GM18909 (cell line): ENCODE measurements around the gene AATF.

Experiments
- ATAC-seq: cut with Tn5 transposase; IDR thresholded peaks from one replicate; pipeline ENCODE4 v1.9.1; 2021; ENCODE audit warnings: mild to moderate bottlenecking; ENCODE audit not compliant: unreplicated experiment, poor library complexity

The AATF gene

DNA sequence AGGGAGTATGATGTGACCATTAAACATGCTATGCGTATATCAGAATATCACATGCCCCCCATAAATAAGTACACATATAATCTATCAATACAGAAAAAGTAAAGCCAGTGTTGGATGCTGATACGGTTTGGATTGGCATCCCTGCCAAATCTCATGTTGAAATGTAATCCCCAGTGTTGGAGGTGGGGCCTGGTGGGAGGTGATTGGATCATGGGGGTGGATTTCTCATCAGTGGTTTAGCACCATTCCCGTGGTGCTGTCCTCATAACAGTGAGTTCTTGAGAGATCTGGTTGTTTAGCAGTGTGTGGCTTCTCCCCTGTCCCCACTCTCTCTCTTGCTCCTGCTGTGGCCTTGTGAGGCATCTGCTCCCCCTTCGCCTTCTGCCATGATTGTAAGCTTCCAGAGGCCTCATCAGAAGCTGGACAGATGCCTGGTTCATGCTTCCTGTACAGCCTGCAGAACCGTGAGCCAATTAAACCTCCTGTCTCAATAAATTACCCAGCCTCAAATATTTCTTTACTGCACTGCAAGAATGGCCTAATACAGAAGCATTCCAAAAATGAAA, 88.9 kb downstream of the AATF start:
- no peak for ATAC-seq

GRCh38 chr17:37039269-37039668, 90.5 kb downstream of the AATF start:
- no peak for ATAC-seq

DNA sequence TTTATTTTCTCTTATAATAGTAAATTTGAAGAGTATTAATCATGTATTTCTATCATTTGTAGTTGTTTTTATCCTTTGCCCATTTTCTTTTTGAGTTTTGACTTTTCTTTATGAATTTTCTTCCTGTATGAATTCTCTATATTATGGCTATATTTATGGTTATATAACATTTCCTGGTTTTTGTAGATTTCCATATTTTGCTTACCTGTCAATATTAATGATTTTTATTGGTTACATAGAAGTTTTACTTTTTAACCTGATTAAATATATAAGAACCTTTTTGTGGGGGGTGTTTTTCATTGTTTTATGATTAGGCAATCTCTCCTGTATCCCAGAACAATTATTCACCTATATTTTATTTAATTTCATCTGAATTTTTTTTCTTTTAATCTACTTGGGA, 93.2 kb downstream of the AATF start:
- ATAC-seq, result no peak

DNA sequence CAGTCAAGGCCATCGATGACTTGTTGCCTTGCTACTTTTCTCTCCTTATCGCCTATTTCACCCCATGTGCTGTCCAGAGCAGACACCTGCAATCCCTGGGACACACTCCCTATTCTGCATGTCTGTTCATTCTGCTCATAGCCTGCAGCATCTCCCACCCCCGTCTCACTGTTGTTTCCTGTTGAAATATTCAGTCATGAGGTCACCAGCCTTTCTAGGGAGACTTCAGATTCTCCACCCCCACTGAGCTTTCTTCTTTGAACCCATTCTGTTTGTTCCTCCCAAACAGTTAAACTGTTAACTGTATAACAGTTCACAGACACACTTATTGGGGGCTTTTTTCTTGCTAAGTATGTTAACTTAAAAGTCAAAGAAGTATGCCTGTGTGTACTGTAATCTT, 94.4 kb downstream of the AATF start:
- no peak for ATAC-seq

DNA sequence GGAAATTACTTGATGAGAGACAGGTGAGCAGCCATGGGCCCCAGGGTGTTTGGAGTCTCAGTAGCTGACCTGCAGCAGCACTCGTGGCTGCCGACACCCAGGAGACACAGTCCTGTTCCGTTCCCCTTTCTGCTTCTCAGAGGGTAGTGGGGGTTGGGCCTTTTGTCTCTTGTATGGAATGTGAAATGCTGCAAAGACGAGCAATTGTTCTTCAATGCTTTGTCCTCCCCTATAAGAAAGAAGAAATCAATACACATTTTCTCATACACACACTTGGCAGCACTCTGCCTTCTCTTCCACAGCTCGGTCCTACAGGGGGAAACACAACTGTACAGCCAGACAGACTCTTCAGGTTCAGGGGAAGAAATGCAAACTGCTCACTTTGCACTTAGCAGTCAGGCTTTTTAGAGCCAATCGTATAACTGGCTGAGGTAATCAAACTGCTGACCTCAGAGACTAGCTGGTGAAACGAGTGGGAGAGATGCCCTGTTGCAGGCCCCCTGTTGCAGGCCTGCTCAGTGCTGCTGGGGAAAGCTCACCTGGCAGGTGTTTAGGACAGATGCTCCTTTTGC, 96.7 kb downstream of the AATF start:
- no peak for ATAC-seq

- no peak for ATAC-seq
Observed at GRCh38 chr17:37047631-37048104, 98.9 kb downstream of the AATF start.

- ATAC-seq, result no peak
Observed at GRCh38 chr17:37048811-37049210, 100.1 kb downstream of the AATF start.

- ATAC-seq, result no peak
Observed at GRCh38 chr17:37050920-37051319, 102.2 kb downstream of the AATF start.

GRCh38 chr17:37051381-37051780, 102.6 kb downstream of the AATF start:
- no peak for ATAC-seq

GRCh38 chr17:37051833-37052232, 103.1 kb downstream of the AATF start:
- ATAC-seq, result no peak

DNA sequence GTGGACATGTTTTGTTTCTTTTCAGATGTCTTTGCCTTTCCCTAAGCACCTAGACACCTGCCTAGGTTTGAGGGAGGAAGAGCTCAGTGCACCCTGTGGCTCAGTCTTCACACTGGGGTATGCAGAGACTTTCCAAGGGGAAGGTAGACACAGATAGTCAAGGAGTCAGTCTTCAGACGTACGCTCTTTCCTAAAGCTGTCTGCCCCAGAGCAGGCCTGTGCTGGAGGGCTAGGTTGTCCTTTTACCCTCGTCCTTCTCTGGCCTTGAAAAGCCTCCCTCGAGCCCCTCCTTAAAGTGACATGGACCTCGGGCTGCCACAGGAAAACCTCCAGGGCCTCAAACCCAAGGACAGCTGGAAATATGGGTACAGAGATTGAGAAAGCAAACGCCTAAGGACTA, 103.7 kb downstream of the AATF start:
- no peak for ATAC-seq

- ATAC-seq, result no peak
Observed at GRCh38 chr17:37054894-37055293, 106.1 kb downstream of the AATF start.

DNA sequence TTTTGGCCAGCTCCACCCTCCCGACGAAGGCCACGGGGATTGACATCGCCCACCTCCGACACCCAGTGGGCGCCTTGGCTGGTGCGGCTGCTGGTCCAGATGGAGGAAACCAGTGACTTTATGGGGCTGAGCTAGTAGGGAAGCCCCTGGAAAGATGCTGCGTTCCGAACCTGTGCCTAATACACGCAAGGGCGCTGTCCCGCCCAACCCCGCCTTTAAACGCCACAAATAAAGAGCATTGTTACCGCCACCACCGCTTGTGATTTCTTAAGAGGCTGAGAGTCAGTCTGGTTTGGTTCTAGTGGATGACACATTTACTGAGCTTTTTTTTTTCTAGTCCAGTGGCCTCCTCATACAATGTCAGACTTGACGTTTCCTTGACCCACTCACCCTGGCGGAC, 107.9 kb downstream of the AATF start:
- ATAC-seq, result no peak

GRCh38 chr17:37059493-37059892, 110.7 kb downstream of the AATF start:
- no peak for ATAC-seq

GRCh38 chr17:37060094-37060493, 111.3 kb downstream of the AATF start:
- no peak for ATAC-seq

- ATAC-seq, result no peak
Observed at GRCh38 chr17:37060928-37061327, 112.2 kb downstream of the AATF start.

DNA sequence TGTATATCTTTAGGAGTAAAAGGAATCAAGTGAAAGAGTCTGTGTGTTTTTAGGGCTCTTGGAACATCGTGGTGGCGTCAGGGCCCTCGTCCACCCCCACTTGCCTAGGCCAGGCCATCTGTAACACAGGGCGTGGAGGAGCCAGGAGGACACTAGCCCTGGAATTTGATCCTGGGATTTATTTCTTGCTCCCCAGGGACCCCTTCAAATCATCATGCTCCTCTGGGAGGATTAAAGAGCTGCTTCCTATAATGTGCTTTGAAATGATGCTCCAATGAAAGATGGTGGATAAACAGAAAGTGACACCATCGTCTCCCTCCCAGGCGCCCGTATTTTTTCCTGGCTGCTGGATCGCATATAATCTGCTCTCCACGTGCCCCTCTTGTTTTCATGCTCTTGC, 113.3 kb downstream of the AATF start:
- no peak for ATAC-seq

GRCh38 chr17:37064206-37064605, 115.5 kb downstream of the AATF start:
- ATAC-seq, result no peak

DNA sequence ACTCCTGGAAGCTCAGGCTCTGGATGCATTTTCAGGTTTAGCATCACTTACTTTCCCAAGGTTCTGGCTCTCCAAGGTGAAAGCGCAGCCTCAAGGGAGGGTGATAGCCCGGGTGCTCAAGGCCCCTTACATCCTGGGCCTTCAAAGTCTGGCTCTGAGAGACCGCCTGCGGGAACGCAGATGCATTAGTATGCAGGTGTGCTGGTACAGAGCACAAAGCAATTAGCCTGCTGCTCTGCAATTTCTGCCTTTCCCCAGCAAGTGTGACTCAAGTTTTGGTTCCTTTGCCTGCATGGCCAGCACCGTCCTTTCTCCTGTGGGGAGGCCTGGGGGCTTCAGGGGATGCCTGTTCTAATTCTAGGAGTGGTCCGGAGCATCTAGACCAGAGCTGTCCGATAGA, 116.2 kb downstream of the AATF start:
- no peak for ATAC-seq

GRCh38 chr17:37065486-37066321, 117.0 kb downstream of the AATF start:
- ATAC-seq, result no peak
